Measurements from ENCODE around the gene CKS2.

The CKS2 gene

GRCh38 chr9:89361816-89362646 lies 51.0 kb downstream of the CKS2 start:
- Histone ChIP-seq H3K4me3 (replicated peaks; ENCODE audit: low read depth, low read length) (no peak overlapping the region), H3K27me3 (replicated peaks; ENCODE audit: control insufficient read depth, insufficient read depth, low read length) (no peaks in the 10 kb centered on the region), H3K36me3 (ENCODE audit: control insufficient read depth, insufficient read depth, low read length) (peaks cover 35% of the 10 kb centered on the region)
- DNase-seq (ENCODE audit: extremely low read depth, insufficient read length): no peak
- no peak for TF ChIP-seq CTCF (IDR thresholded peaks at IDR 0.05; ENCODE audit: insufficient read depth, low read length, poor library complexity, severe bottlenecking)

GRCh38 chr9:89362647-89363310 lies 51.8 kb downstream of the CKS2 start:
- no peak for TF ChIP-seq CTCF (IDR thresholded peaks at IDR 0.05; ENCODE audit: insufficient read depth, low read length, poor library complexity, severe bottlenecking)
- H3K4me3 ChIP-seq (replicated peaks; ENCODE audit: low read depth, low read length): no peak overlapping the region
- no peak for DNase-seq (ENCODE audit: extremely low read depth, insufficient read length)
- H3K36me3 ChIP-seq (ENCODE audit: control insufficient read depth, insufficient read depth, low read length): peaks cover 31% of the 10 kb centered on the region
- H3K27me3 ChIP-seq (replicated peaks; ENCODE audit: control insufficient read depth, insufficient read depth, low read length): no peaks in the 10 kb centered on the region

- H3K36me3 ChIP-seq (ENCODE audit: control insufficient read depth, insufficient read depth, low read length): peaks cover 26% of the 10 kb centered on the region
- H3K27me3 ChIP-seq (replicated peaks; ENCODE audit: control insufficient read depth, insufficient read depth, low read length): no peaks in the 10 kb centered on the region
- H3K4me3 ChIP-seq (replicated peaks; ENCODE audit: low read depth, low read length): no peak overlapping the region
- DNase-seq (ENCODE audit: extremely low read depth, insufficient read length): no peak
- no peak for TF ChIP-seq CTCF (IDR thresholded peaks at IDR 0.05; ENCODE audit: insufficient read depth, low read length, poor library complexity, severe bottlenecking)
Observed at GRCh38 chr9:89363311-89363670, 52.3 kb downstream of the CKS2 start.

GRCh38 chr9:89363921-89364665 lies 53.1 kb downstream of the CKS2 start:
- peaks cover 22% of the 10 kb centered on the region for H3K36me3 ChIP-seq (ENCODE audit: control insufficient read depth, insufficient read depth, low read length)
- no peak overlapping the region for H3K4me3 ChIP-seq (replicated peaks; ENCODE audit: low read depth, low read length)
- no peaks in the 10 kb centered on the region for H3K27me3 ChIP-seq (replicated peaks; ENCODE audit: control insufficient read depth, insufficient read depth, low read length)
- DNase-seq (ENCODE audit: extremely low read depth, insufficient read length): no peak
- no peak for TF ChIP-seq CTCF (IDR thresholded peaks at IDR 0.05; ENCODE audit: insufficient read depth, low read length, poor library complexity, severe bottlenecking)

GRCh38 chr9:89364666-89365531 lies 53.9 kb downstream of the CKS2 start:
- peaks cover 23% of the 10 kb centered on the region for H3K36me3 ChIP-seq (ENCODE audit: control insufficient read depth, insufficient read depth, low read length)
- DNase-seq (ENCODE audit: extremely low read depth, insufficient read length): no peak
- no peak overlapping the region for H3K4me3 ChIP-seq (replicated peaks; ENCODE audit: low read depth, low read length)
- H3K27me3 ChIP-seq (replicated peaks; ENCODE audit: control insufficient read depth, insufficient read depth, low read length): no peaks in the 10 kb centered on the region
- no peak for TF ChIP-seq CTCF (IDR thresholded peaks at IDR 0.05; ENCODE audit: insufficient read depth, low read length, poor library complexity, severe bottlenecking)

Measured in GM06990 (cell line).